ENCODE measurements around the gene USP24. TPM values are rescaled to one million over a fixed set of nuclear protein-coding genes. Genes with fewer than 3 reads are reported as not detected.

USP24 gene
- total and polyA plus RNA-seq, 5 donors from 2014 or later = 5.7 to 60.9 (median 6.3) TPM

GRCh38 chr1:55049914-55050278 is 165.3 kb downstream of the USP24 start:
- DNase-seq = no peak
- no peak overlapping the region for H3K27ac ChIP-seq (ENCODE audit: insufficient read depth, low read length, poor library complexity, severe bottlenecking)
- no peaks in the 10 kb centered on the region for H3K27me3 ChIP-seq (ENCODE audit: control insufficient read depth, insufficient read depth, low read length)
- no peak for ATAC-seq (ENCODE audit: low read depth in 2 of 2)
- H3K4me3 ChIP-seq (ENCODE audit: low read depth, low read length) = no peak overlapping the region
- no peak overlapping the region for H3K27ac Mint-ChIP-seq
- H3K4me1 ChIP-seq (ENCODE audit: control insufficient read depth, insufficient read depth, low read length, poor library complexity, severe bottlenecking) = no peaks in the 10 kb centered on the region
- H3K36me3 ChIP-seq (ENCODE audit: control insufficient read depth, insufficient read depth, low read length) = no peaks in the 10 kb centered on the region
- no peak overlapping the region for H3K4me3 Mint-ChIP-seq
- no peaks in the 10 kb centered on the region for H3K27me3 Mint-ChIP-seq
- H3K4me1 Mint-ChIP-seq = no peaks in the 10 kb centered on the region
- H3K9me3 ChIP-seq (ENCODE audit: control insufficient read depth in 2 of 2, low read length in 2 of 2) = no peaks in the 10 kb centered on the region
- H3K9me3 Mint-ChIP-seq = peaks cover 0 to 1% (median 0%) of the 10 kb centered on the region in 7 donors
- H3K36me3 Mint-ChIP-seq = no peaks in the 10 kb centered on the region

- Mint-ChIP-seq H3K9me3 (peaks cover 0 to 1% (median 0%) of the 10 kb centered on the region in 7 donors), H3K27ac (no peak overlapping the region), H3K36me3 (no peaks in the 10 kb centered on the region), H3K27me3 (no peaks in the 10 kb centered on the region), H3K4me1 (no peaks in the 10 kb centered on the region), H3K4me3 (no peak overlapping the region)
- DNase-seq = no peak
- Histone ChIP-seq H3K9me3 (ENCODE audit: control insufficient read depth in 2 of 2, low read length in 2 of 2) (no peaks in the 10 kb centered on the region), H3K27me3 (ENCODE audit: control insufficient read depth, insufficient read depth, low read length) (no peaks in the 10 kb centered on the region), H3K4me1 (ENCODE audit: control insufficient read depth, insufficient read depth, low read length, poor library complexity, severe bottlenecking) (no peaks in the 10 kb centered on the region), H3K36me3 (ENCODE audit: control insufficient read depth, insufficient read depth, low read length) (no peaks in the 10 kb centered on the region), H3K4me3 (ENCODE audit: low read depth, low read length) (no peak overlapping the region), H3K27ac (ENCODE audit: insufficient read depth, low read length, poor library complexity, severe bottlenecking) (no peak overlapping the region)
- no peak for ATAC-seq (ENCODE audit: low read depth in 2 of 2)
Observed at GRCh38 chr1:55049271-55049913, 165.8 kb downstream of the USP24 start.

GRCh38 chr1:55048453-55049270 is 166.5 kb downstream of the USP24 start:
- H3K27ac Mint-ChIP-seq = no peak overlapping the region
- H3K36me3 Mint-ChIP-seq = no peaks in the 10 kb centered on the region
- H3K27ac ChIP-seq (ENCODE audit: insufficient read depth, low read length, poor library complexity, severe bottlenecking) = no peak overlapping the region
- ATAC-seq (ENCODE audit: low read depth in 2 of 2) = no peak
- H3K4me3 Mint-ChIP-seq = no peak overlapping the region
- DNase-seq = no peak
- H3K9me3 ChIP-seq (ENCODE audit: control insufficient read depth in 2 of 2, low read length in 2 of 2) = no peaks in the 10 kb centered on the region
- H3K9me3 Mint-ChIP-seq = peaks cover 0 to 1% (median 0%) of the 10 kb centered on the region in 7 donors
- no peak overlapping the region for H3K4me3 ChIP-seq (ENCODE audit: low read depth, low read length)
- no peaks in the 10 kb centered on the region for H3K36me3 ChIP-seq (ENCODE audit: control insufficient read depth, insufficient read depth, low read length)
- H3K27me3 ChIP-seq (ENCODE audit: control insufficient read depth, insufficient read depth, low read length) = no peaks in the 10 kb centered on the region
- H3K4me1 ChIP-seq (ENCODE audit: control insufficient read depth, insufficient read depth, low read length, poor library complexity, severe bottlenecking) = no peaks in the 10 kb centered on the region
- no peaks in the 10 kb centered on the region for H3K27me3 Mint-ChIP-seq
- H3K4me1 Mint-ChIP-seq = no peaks in the 10 kb centered on the region

- no peaks in the 10 kb centered on the region for H3K4me1 Mint-ChIP-seq
- H3K27me3 Mint-ChIP-seq = peaks cover 5% of the 10 kb centered on the region
- no peaks in the 10 kb centered on the region for H3K9me3 ChIP-seq (ENCODE audit: control insufficient read depth in 2 of 2, low read length in 2 of 2)
- H3K27ac ChIP-seq (ENCODE audit: insufficient read depth, low read length, poor library complexity, severe bottlenecking) = no peak overlapping the region
- H3K4me3 ChIP-seq (ENCODE audit: low read depth, low read length) = no peak overlapping the region
- ATAC-seq (ENCODE audit: low read depth in 2 of 2) (no peak), DNase-seq (no peak)
- H3K36me3 ChIP-seq (ENCODE audit: control insufficient read depth, insufficient read depth, low read length) = no peaks in the 10 kb centered on the region
- no peaks in the 10 kb centered on the region for H3K4me1 ChIP-seq (ENCODE audit: control insufficient read depth, insufficient read depth, low read length, poor library complexity, severe bottlenecking)
- H3K36me3 Mint-ChIP-seq = no peaks in the 10 kb centered on the region
- H3K27ac Mint-ChIP-seq = no peak overlapping the region
- peaks cover 0 to 1% (median 0%) of the 10 kb centered on the region in 7 donors for H3K9me3 Mint-ChIP-seq
- no peaks in the 10 kb centered on the region for H3K27me3 ChIP-seq (ENCODE audit: control insufficient read depth, insufficient read depth, low read length)
- no peak overlapping the region for H3K4me3 Mint-ChIP-seq
Observed at GRCh38 chr1:55047611-55048010, 167.6 kb downstream of the USP24 start.

- DNase-seq = no peak
- H3K27me3 ChIP-seq (ENCODE audit: control insufficient read depth, insufficient read depth, low read length) = no peaks in the 10 kb centered on the region
- H3K27ac ChIP-seq (ENCODE audit: insufficient read depth, low read length, poor library complexity, severe bottlenecking) = no peak overlapping the region
- H3K36me3 ChIP-seq (ENCODE audit: control insufficient read depth, insufficient read depth, low read length) = no peaks in the 10 kb centered on the region
- no peaks in the 10 kb centered on the region for H3K9me3 ChIP-seq (ENCODE audit: control insufficient read depth in 2 of 2, low read length in 2 of 2)
- H3K4me3 ChIP-seq (ENCODE audit: low read depth, low read length) = no peak overlapping the region
- no peak for ATAC-seq (ENCODE audit: low read depth in 2 of 2)
- Mint-ChIP-seq H3K27me3 (peaks cover 9% of the 10 kb centered on the region), H3K9me3 (peaks cover 0 to 1% (median 0%) of the 10 kb centered on the region in 7 donors), H3K4me1 (no peaks in the 10 kb centered on the region), H3K27ac (no peak overlapping the region), H3K4me3 (no peak overlapping the region), H3K36me3 (no peaks in the 10 kb centered on the region)
- H3K4me1 ChIP-seq (ENCODE audit: control insufficient read depth, insufficient read depth, low read length, poor library complexity, severe bottlenecking) = no peaks in the 10 kb centered on the region
Observed at GRCh38 chr1:55046871-55047270, 168.3 kb downstream of the USP24 start.

GRCh38 chr1:55045430-55045829 is 169.7 kb downstream of the USP24 start:
- peaks cover 0 to 1% (median 0%) of the 10 kb centered on the region in 7 donors for H3K9me3 Mint-ChIP-seq
- Histone ChIP-seq H3K27ac (ENCODE audit: insufficient read depth, low read length, poor library complexity, severe bottlenecking) (no peak overlapping the region), H3K9me3 (ENCODE audit: control insufficient read depth in 2 of 2, low read length in 2 of 2) (no peaks in the 10 kb centered on the region), H3K36me3 (ENCODE audit: control insufficient read depth, insufficient read depth, low read length) (no peaks in the 10 kb centered on the region), H3K4me3 (ENCODE audit: low read depth, low read length) (no peak overlapping the region), H3K27me3 (ENCODE audit: control insufficient read depth, insufficient read depth, low read length) (peaks cover 4% of the 10 kb centered on the region), H3K4me1 (ENCODE audit: control insufficient read depth, insufficient read depth, low read length, poor library complexity, severe bottlenecking) (no peaks in the 10 kb centered on the region)
- DNase-seq (no peak), ATAC-seq (ENCODE audit: low read depth in 2 of 2) (no peak)
- no peak overlapping the region for H3K4me3 Mint-ChIP-seq
- H3K27me3 Mint-ChIP-seq = peaks cover 21% of the 10 kb centered on the region
- peaks cover 0 to under 1% (median 0%) of the 10 kb centered on the region in 4 donors for H3K4me1 Mint-ChIP-seq
- H3K36me3 Mint-ChIP-seq = no peaks in the 10 kb centered on the region
- no peak overlapping the region for H3K27ac Mint-ChIP-seq

GRCh38 chr1:55044617-55045397 is 170.4 kb downstream of the USP24 start:
- no peak overlapping the region for H3K27ac Mint-ChIP-seq
- peaks cover 27% of the 10 kb centered on the region for H3K27me3 Mint-ChIP-seq
- Histone ChIP-seq H3K4me1 (ENCODE audit: control insufficient read depth, insufficient read depth, low read length, poor library complexity, severe bottlenecking) (no peaks in the 10 kb centered on the region), H3K4me3 (ENCODE audit: low read depth, low read length) (no peak overlapping the region), H3K36me3 (ENCODE audit: control insufficient read depth, insufficient read depth, low read length) (no peaks in the 10 kb centered on the region), H3K9me3 (ENCODE audit: control insufficient read depth in 2 of 2, low read length in 2 of 2) (no peaks in the 10 kb centered on the region), H3K27me3 (ENCODE audit: control insufficient read depth, insufficient read depth, low read length) (peaks cover 4% of the 10 kb centered on the region), H3K27ac (ENCODE audit: insufficient read depth, low read length, poor library complexity, severe bottlenecking) (no peak overlapping the region)
- peaks cover 0 to 4% (median 0%) of the 10 kb centered on the region in 4 donors for H3K4me1 Mint-ChIP-seq
- ATAC-seq (ENCODE audit: low read depth in 2 of 2) (no peak), DNase-seq (no peak)
- no peak overlapping the region for H3K4me3 Mint-ChIP-seq
- peaks cover 0 to 1% (median 0%) of the 10 kb centered on the region in 7 donors for H3K9me3 Mint-ChIP-seq
- no peaks in the 10 kb centered on the region for H3K36me3 Mint-ChIP-seq
